ENCODE data around the gene C4orf17.
A peak's percentile ranks its signal among the peaks of the same experiment; 100 is the strongest.

Gene C4orf17

GRCh38 chr4:99504804-99505502 is 5.9 kb upstream of the C4orf17 start:
- DNase-seq (ENCODE audit: low spot score), result no peak
- ChIA-PET CTCF (no interaction called here), POLR2A (ENCODE audit: low non-redundant PET) (no interaction called here)
- H3K27ac ChIP-seq, result no peak overlapping the region
- TF ChIP-seq CTCF (conservative IDR thresholded peaks at IDR 0.05; ENCODE audit: low read depth), result no peak

DNA sequence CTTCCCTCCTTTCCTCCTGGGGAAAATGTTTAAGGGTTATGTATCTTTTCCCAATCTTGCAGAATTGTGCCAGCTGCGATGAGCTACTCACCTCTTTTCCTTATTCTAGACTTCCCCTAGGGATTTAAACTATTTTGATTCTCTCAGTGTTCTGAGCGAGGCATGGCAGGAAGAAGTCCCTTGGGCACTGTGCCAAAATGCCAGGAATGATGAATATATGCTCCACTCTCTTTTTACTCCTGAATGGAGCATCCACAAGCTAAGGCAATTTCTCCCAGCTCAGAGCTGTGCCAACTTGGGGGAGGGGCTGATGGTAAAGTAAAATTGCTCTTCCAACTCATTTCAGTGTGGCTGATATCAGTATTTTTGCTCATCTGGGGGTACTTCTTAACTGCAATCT is 4.0 kb upstream of the C4orf17 start:
- CTCF ChIA-PET, result no interaction called here
- no peak for DNase-seq (ENCODE audit: low spot score)
- no peak for TF ChIP-seq CTCF (conservative IDR thresholded peaks at IDR 0.05; ENCODE audit: low read depth)
- POLR2A ChIA-PET (ENCODE audit: low non-redundant PET), result no interaction called here
- H3K27ac ChIP-seq, result no peak overlapping the region

- no peak for TF ChIP-seq CTCF (conservative IDR thresholded peaks at IDR 0.05; ENCODE audit: low read depth)
- no peak for DNase-seq (ENCODE audit: low spot score)
- ChIA-PET POLR2A (ENCODE audit: low non-redundant PET) (no interaction called here), CTCF (no interaction called here)
- no peak overlapping the region for H3K27ac ChIP-seq
Observed at GRCh38 chr4:99507349-99507748, 3.5 kb upstream of the C4orf17 start.

GRCh38 chr4:99507762-99508161 is 3.1 kb upstream of the C4orf17 start:
- DNase-seq (ENCODE audit: low spot score), result peak; percentile 26
- TF ChIP-seq CTCF (conservative IDR thresholded peaks at IDR 0.05; ENCODE audit: low read depth), result no peak
- CTCF ChIA-PET, result no interaction called here
- POLR2A ChIA-PET (ENCODE audit: low non-redundant PET), result no interaction called here
- no peak overlapping the region for H3K27ac ChIP-seq

GRCh38 chr4:99518601-99519295 is 7.9 kb downstream of the C4orf17 start:
- POLR2A ChIA-PET (ENCODE audit: low non-redundant PET), result no interaction called here
- no peak for DNase-seq (ENCODE audit: low spot score)
- CTCF ChIA-PET, result interaction anchor here (0.8 kb wide), 1 partner anchor 9 kb away, joined by 6 read pairs; no protein-coding TSS in a partner anchor
- no peak overlapping the region for H3K27ac ChIP-seq
- no peak for TF ChIP-seq CTCF (conservative IDR thresholded peaks at IDR 0.05; ENCODE audit: low read depth)

- no peak for DNase-seq (ENCODE audit: low spot score)
- ChIA-PET POLR2A (ENCODE audit: low non-redundant PET) (no interaction called here), CTCF (interaction anchor here (1.0 kb wide), 1 partner anchor 193 kb away, joined by 4 read pairs; no protein-coding TSS in a partner anchor)
- no peak overlapping the region for H3K27ac ChIP-seq
- TF ChIP-seq CTCF (conservative IDR thresholded peaks at IDR 0.05; ENCODE audit: low read depth), result no peak
Observed at GRCh38 chr4:99529228-99529627, 18.4 kb downstream of the C4orf17 start.

All from RWPE1 (cell line).